ENCODE data around the gene MT2A. TPM values are rescaled to one million over a fixed set of nuclear protein-coding genes. Genes with fewer than 3 reads are reported as not detected.
A peak's percentile ranks its signal among the peaks of the same experiment; 100 is the strongest.

MT2A gene
- total and polyA plus RNA-seq, 2 donors (not counting 1 experiment from before 2014, with no cell fraction given), result 49.2 to 113 TPM

DNA sequence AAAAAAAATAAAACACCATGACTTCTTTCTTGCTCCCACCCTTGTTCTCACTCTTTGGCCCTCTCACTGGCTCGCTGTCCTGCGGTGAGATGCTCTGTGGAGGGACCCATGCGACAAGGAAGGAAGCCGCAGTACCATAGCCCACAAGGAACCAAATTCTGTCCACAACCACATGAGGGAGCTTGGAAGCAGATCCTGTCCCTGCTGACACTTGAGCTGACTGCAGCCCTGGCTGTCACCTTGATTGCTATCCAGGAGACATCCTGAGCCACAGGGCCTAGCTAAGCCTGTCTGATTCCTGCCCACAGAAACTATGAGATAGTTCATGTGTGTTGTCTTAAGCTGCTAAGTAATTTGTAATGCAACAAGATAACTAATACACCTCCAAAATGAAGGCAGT is 4.8 kb upstream of the MT2A start:
- no peaks in the 10 kb centered on the region for H3K36me3 ChIP-seq (ENCODE audit: control insufficient read depth, insufficient read depth, low read length)
- no peaks in the 10 kb centered on the region for H3K27me3 ChIP-seq (ENCODE audit: control insufficient read depth, insufficient read depth, low read length)
- no peak overlapping the region for H3K4me3 ChIP-seq (replicated peaks in 1 of 4; ENCODE audit: control extremely low read depth in 1 of 4, insufficient read depth in 1 of 4, low read depth in 3 of 4, low read length in 4 of 4)
- no peak overlapping the region for H3K27ac ChIP-seq (ENCODE audit: insufficient read depth, low read length)
- peak; percentile 37 to 47 for DNase-seq (ENCODE audit: low read depth in 2 of 2)
- H3K9me3 ChIP-seq (ENCODE audit: control insufficient read depth, insufficient read depth, low read depth, low read length), result no peaks in the 10 kb centered on the region
- H3K4me1 ChIP-seq (ENCODE audit: control insufficient read depth, extremely low read depth, insufficient read depth, low read length), result peaks cover 22% of the 10 kb centered on the region
- no peak overlapping the region for H3K9ac ChIP-seq (ENCODE audit: insufficient read depth, low read length)
- H3K4me2 ChIP-seq (ENCODE audit: extremely low read depth, insufficient read depth, low read length), result no peak overlapping the region
- H2AFZ ChIP-seq (ENCODE audit: low read length), result no peak overlapping the region
- peaks cover 2% of the 10 kb centered on the region for H3K79me2 ChIP-seq (ENCODE audit: control insufficient read depth, insufficient read depth, low read length)
- TF ChIP-seq, protein P1, sequence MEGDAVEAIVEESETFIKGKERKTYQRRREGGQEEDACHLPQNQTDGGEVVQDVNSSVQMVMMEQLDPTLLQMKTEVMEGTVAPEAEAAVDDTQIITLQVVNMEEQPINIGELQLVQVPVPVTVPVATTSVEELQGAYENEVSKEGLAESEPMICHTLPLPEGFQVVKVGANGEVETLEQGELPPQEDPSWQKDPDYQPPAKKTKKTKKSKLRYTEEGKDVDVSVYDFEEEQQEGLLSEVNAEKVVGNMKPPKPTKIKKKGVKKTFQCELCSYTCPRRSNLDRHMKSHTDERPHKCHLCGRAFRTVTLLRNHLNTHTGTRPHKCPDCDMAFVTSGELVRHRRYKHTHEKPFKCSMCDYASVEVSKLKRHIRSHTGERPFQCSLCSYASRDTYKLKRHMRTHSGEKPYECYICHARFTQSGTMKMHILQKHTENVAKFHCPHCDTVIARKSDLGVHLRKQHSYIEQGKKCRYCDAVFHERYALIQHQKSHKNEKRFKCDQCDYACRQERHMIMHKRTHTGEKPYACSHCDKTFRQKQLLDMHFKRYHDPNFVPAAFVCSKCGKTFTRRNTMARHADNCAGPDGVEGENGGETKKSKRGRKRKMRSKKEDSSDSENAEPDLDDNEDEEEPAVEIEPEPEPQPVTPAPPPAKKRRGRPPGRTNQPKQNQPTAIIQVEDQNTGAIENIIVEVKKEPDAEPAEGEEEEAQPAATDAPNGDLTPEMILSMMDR (conservative IDR thresholded peaks at IDR 0.05 in 1 of 2, IDR thresholded peaks at IDR 0.05 in 1 of 2; ENCODE audit: low read depth in 1 of 2, low read length in 2 of 2), result peak; percentile 8 to 47
- TF ChIP-seq EZH2 (IDR thresholded peaks at IDR 0.05; ENCODE audit: low read length, missing control alignments), result no peak
- H4K20me1 ChIP-seq (ENCODE audit: control insufficient read depth, extremely low read depth, insufficient read depth, low read length), result no peaks in the 10 kb centered on the region

DNA sequence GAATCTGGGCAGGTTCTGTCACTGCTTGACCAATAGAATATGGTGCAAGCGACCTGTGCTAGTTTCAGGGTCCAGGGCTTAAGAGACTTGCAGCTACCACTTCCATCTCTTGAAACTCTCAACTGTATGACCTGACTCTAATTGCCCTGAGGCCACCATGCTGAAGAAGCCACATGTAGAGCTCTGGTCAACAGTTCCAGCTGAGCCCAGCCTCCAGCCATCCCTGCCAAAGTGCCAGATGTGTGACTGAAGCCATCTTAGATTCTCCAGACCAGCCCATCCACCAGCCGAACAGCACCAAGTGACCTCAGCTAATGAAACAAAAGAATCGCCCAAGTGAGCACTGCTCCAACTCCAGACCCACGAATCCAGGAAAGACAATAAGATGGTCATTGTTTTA is 3.4 kb upstream of the MT2A start:
- TF ChIP-seq, protein P1 (conservative IDR thresholded peaks at IDR 0.05 in 1 of 2, IDR thresholded peaks at IDR 0.05 in 1 of 2; ENCODE audit: low read depth in 1 of 2, low read length in 2 of 2), result no peak
- no peak for TF ChIP-seq EZH2 (IDR thresholded peaks at IDR 0.05; ENCODE audit: low read length, missing control alignments)
- no peaks in the 10 kb centered on the region for H3K27me3 ChIP-seq (ENCODE audit: control insufficient read depth, insufficient read depth, low read length)
- H3K9me3 ChIP-seq (ENCODE audit: control insufficient read depth, insufficient read depth, low read depth, low read length), result no peaks in the 10 kb centered on the region
- H3K9ac ChIP-seq (ENCODE audit: insufficient read depth, low read length), result no peak overlapping the region
- H3K4me2 ChIP-seq (ENCODE audit: extremely low read depth, insufficient read depth, low read length), result no peak overlapping the region
- no peaks in the 10 kb centered on the region for H3K36me3 ChIP-seq (ENCODE audit: control insufficient read depth, insufficient read depth, low read length)
- H3K79me2 ChIP-seq (ENCODE audit: control insufficient read depth, insufficient read depth, low read length), result peaks cover 11% of the 10 kb centered on the region
- no peak overlapping the region for H3K4me3 ChIP-seq (replicated peaks in 1 of 4; ENCODE audit: control extremely low read depth in 1 of 4, insufficient read depth in 1 of 4, low read depth in 3 of 4, low read length in 4 of 4)
- no peak for DNase-seq (ENCODE audit: low read depth in 2 of 2)
- peaks cover 22% of the 10 kb centered on the region for H3K4me1 ChIP-seq (ENCODE audit: control insufficient read depth, extremely low read depth, insufficient read depth, low read length)
- H2AFZ ChIP-seq (ENCODE audit: low read length), result no peak overlapping the region
- peak overlapping the region; percentile 99 for H3K27ac ChIP-seq (ENCODE audit: insufficient read depth, low read length)
- no peaks in the 10 kb centered on the region for H4K20me1 ChIP-seq (ENCODE audit: control insufficient read depth, extremely low read depth, insufficient read depth, low read length)

DNA sequence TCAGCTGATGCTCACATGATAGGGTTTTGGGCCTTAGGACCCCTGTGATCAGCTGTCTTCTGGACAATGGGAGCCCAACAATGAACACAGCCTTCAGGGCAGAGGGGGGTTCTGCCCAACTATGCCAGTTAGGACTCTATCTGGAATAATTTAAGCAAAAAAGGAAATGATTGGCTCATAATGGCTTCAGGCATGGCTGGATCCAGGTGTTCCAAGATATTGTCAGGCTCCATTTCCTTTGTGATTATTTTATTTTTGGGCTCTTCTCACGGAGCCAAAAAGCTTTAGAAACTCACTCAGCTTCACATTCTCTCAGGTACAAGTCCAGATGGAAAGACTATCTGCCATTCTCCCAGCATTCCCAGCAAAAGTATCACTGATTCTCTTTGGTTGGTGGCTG is 2.9 kb upstream of the MT2A start:
- H3K4me2 ChIP-seq (ENCODE audit: extremely low read depth, insufficient read depth, low read length), result no peak overlapping the region

More for the DNA sequence above, 2.9 kb upstream of the MT2A start:
- Histone ChIP-seq H3K4me3 (replicated peaks in 1 of 4; ENCODE audit: control extremely low read depth in 1 of 4, insufficient read depth in 1 of 4, low read depth in 3 of 4, low read length in 4 of 4) (no peak overlapping the region), H3K27me3 (ENCODE audit: control insufficient read depth, insufficient read depth, low read length) (no peaks in the 10 kb centered on the region), H3K36me3 (ENCODE audit: control insufficient read depth, insufficient read depth, low read length) (no peaks in the 10 kb centered on the region), H3K79me2 (ENCODE audit: control insufficient read depth, insufficient read depth, low read length) (peaks cover 11% of the 10 kb centered on the region), H2AFZ (ENCODE audit: low read length) (no peak overlapping the region), H3K9me3 (ENCODE audit: control insufficient read depth, insufficient read depth, low read depth, low read length) (no peaks in the 10 kb centered on the region), H3K27ac (ENCODE audit: insufficient read depth, low read length) (peak overlapping the region; percentile 99), H3K4me1 (ENCODE audit: control insufficient read depth, extremely low read depth, insufficient read depth, low read length) (peaks cover 27% of the 10 kb centered on the region), H3K9ac (ENCODE audit: insufficient read depth, low read length) (no peak overlapping the region), H4K20me1 (ENCODE audit: control insufficient read depth, extremely low read depth, insufficient read depth, low read length) (no peaks in the 10 kb centered on the region)
- DNase-seq (ENCODE audit: low read depth in 2 of 2), result no peak
- TF ChIP-seq EZH2 (IDR thresholded peaks at IDR 0.05; ENCODE audit: low read length, missing control alignments), result no peak
- TF ChIP-seq, protein P1 (conservative IDR thresholded peaks at IDR 0.05 in 1 of 2, IDR thresholded peaks at IDR 0.05 in 1 of 2; ENCODE audit: low read depth in 1 of 2, low read length in 2 of 2), result no peak
